AG09319 (cell line): ENCODE measurements around the gene TKT.

ENCODE experiments used
- DNase-seq: peaks from one replicate; pipeline ENCODE4 v3.0.0-alpha.2; 2010; ENCODE audit warnings: low read depth; ENCODE audit errors: extremely low read depth
- TF ChIP-seq, protein P1 (sequence below): IDR thresholded peaks from 2 replicates; pipeline ENCODE4 v1.5.1; 2011; ENCODE audit warnings: low read depth, mild to moderate bottlenecking, inconsistent platforms, low read length, moderate library complexity

The TKT gene

DNA sequence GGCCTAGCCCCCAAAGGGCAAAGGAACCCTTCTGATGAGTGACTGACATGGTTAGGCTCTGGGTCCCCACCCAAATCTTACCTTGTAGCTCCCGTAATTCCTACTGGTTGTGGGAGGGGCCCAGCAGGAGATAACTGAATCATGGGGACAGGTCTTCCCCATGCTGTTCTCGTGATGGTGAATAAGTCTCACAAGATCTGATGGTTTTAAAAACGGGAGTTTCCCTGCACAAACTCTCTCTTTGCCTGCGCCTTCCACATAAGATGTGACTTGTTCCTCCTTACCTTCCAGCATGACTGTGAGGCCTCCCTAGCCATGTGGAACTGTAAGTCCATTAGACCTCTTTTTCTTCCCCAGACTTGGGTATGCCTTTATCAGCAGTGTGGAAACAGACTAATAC lies 16.9 kb downstream of the TKT start:
- no peak for DNase-seq
- TF ChIP-seq, protein P1, sequence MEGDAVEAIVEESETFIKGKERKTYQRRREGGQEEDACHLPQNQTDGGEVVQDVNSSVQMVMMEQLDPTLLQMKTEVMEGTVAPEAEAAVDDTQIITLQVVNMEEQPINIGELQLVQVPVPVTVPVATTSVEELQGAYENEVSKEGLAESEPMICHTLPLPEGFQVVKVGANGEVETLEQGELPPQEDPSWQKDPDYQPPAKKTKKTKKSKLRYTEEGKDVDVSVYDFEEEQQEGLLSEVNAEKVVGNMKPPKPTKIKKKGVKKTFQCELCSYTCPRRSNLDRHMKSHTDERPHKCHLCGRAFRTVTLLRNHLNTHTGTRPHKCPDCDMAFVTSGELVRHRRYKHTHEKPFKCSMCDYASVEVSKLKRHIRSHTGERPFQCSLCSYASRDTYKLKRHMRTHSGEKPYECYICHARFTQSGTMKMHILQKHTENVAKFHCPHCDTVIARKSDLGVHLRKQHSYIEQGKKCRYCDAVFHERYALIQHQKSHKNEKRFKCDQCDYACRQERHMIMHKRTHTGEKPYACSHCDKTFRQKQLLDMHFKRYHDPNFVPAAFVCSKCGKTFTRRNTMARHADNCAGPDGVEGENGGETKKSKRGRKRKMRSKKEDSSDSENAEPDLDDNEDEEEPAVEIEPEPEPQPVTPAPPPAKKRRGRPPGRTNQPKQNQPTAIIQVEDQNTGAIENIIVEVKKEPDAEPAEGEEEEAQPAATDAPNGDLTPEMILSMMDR: no peak

DNA sequence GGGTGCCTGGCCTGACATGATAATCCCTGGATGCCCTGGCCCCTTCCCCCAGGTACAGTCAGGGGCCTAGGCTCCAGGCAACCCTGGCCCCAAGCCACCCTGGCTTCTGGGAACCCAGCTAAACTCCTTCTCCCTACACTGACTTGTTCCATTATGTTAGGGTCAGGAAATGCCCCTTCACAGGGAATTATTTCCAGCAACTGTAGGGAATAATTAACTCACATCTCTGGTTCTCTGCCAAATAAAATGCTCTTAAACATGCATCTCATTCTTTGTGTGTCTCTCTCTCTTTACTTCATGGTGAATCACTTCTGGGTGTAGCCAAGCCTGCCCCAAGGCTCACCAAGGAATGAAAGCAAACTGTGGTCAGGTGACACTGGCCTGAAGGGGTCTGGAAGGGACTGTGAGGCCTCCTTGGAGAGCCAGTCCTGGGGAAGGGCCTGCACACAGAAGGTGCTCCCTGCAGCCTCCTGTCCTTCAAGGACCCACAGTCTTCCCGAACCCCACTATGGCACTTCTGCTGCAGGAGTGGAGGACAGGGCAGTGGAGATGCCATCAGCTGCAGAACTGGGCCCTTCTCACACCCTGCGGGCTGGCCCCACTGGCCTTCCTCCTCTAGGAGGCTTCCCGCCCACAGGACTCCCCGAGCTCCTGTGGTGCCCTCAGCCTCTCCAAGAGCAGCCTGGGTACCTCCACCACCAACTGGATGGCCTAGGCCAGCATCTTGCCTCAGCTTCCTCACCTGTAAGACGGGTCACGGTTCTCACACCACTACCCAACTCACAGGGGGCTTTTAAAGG lies 17.6 kb downstream of the TKT start:
- DNase-seq: peak; percentile 90
- TF ChIP-seq, protein P1: no peak

DNA sequence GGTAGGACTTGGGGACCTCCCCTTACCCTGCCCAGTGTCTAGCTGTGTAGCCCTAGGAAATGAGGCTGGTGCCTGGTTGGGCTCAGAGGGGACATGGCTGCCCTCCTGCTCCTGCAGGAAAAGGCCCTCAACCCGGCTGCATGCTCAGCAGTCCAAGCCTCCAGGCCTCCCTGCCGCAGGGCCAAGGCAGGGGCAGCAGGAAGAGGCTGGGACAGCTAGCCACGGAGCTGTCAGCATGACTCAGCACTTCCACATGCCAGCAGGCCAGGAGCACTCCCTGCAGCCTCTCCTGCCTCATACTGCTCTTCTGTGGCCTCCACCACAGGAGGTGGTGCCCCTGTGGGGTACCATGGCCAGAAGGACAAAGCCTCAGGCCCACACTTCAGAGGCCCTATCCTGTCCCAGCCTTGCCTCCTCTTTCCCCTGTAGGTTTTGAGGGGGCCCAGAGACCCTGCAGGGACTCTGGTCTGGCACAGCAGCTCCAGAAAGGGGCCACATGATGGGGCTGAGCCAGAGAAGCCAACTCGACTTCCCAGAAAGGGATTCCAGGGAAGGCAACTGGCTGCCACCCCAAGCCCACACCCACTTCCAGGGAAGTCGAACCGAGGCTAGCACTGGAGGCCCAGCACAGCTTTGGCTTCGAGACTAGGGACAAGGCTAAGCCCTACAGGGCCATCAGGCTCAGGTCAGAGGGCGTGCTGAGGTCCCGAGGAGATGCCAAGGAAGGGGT lies 19.5 kb downstream of the TKT start:
- peak; percentile 68 for DNase-seq
- TF ChIP-seq, protein P1: no peak

DNA sequence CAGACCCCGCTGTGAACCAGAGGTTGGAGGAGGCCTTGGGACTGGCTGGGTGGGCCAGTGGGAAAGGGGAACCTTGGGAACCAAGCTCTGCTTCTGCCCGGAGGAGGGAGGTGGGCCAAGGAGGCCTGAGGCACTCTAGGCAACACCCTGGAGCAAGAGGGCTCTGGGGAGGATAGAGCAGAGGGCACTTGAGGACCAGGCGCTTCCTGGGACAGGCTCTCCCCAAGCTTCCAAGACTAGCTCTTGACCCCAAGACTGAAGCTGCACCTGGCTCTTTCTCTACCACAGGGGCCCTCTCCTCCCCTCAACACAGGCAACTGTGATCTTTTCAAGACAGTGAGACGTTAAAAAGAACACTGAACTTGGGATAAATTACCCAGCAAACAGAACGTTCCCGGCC lies 20.3 kb downstream of the TKT start:
- DNase-seq: no peak
- TF ChIP-seq, protein P1: no peak

DNA sequence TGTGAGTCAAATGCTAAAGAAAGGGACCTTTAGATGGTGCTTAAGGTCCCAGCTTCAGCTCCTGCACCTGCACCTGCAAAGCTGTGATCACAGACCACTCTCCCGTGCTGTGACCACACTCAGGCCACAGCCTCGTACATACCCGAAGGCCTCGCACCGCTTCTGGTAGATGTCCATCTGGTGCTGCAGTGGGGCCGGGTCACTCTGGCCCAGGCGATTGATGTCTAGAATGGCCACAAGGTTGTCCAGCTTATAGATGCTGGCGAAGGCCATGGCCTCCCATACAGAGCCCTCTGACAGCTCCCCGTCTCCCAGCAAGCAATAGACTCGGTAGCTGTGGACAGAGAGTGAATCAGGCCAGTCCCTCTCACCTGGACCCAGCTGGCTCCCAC lies 21.0 kb downstream of the TKT start:
- DNase-seq: no peak
- TF ChIP-seq, protein P1: no peak

DNA sequence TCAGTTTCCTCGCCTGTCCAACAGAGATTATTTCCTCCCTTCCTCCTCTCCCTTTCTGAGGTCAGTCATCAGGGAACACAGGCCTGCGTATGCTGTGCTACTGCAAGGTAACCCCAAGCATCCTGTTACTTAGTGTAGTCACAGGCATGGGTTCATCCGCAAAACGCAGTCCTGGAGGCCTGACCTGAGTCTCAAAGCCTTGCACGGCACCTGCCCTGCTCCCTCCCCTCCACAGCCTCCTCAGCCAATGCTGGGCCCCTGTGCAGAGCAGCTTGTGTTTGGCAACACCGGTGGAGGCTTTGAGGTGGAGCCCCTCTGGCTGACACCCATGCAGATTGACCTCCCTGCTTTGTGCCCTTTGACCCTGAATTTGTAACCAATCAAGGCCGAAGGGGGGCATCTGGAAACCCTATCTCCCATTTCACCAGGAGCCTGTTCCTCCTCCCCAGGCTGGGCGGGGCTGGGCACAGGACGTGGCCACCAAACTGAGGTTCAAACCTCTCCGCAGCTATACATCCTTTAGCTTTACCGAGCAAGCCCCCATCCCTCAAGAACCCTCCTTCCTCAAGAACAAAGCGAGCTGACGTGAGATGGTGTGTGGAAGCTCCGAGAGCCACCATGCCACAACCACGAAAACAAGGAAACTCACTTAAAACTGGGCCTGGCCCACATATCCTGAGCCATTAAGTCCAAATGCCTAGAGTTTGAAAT lies 21.5 kb downstream of the TKT start:
- no peak for DNase-seq
- TF ChIP-seq, protein P1: no peak
